GM12891 (cell line): ENCODE measurements around the gene VAMP4.

Experiments
- POLR2A ChIP-seq: IDR thresholded peaks from 2 replicates; pipeline ENCODE4 v1.6.1; 2011; ENCODE audit warnings: low read depth, low read length, control low read depth
- POLR2AphosphoS5 ChIP-seq: IDR thresholded peaks from 2 replicates; pipeline ENCODE4 v1.6.1; 2011; ENCODE audit warnings: low read depth, low read length, control low read depth
- SPI1 ChIP-seq: IDR thresholded peaks from 2 replicates; pipeline ENCODE4 v1.6.1; 2011; ENCODE audit warnings: low read depth, low read length, control low read depth
- TAF1 ChIP-seq: IDR thresholded peaks from 2 replicates; pipeline ENCODE4 v1.6.1; 2011; ENCODE audit warnings: low read depth, low read length, control low read depth

DNA sequence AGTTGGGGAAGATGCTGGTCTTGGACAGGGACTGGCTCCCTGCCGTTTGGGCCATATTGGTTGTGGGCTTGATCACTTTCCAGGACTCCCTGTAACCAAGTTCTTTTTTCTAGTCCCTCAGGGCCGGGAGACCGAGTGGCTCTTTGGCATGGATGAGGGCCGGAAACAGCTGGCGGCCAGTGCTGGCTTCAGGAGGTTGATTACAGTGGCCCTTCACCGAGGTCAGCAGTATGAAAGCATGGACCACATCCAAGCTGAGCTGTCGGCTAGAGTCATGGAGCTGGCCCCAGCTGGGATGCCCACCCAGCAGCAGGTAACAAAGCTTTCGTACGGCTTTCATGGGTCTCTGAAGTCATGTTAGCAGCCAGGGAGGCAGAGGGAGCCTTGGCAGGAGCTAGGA, 43.9 kb upstream of the VAMP4 start:
- TF ChIP-seq TAF1 (no peak), POLR2AphosphoS5 (no peak), POLR2A (no peak), SPI1 (no peak)
